Subcutaneous adipose tissue (tissue), 4 donors: ENCODE results near the gene HSF2BP. TPM values are rescaled to one million over a fixed set of nuclear protein-coding genes. Genes with fewer than 3 reads are reported as not detected.

Experiments used
- small RNA-seq: library from RNA; depleted of rRNA; stranded (forward); fragments of <200 nt; gene quantifications from one replicate; pipeline ENCODE3, GENCODE V24; 2016
- total RNA-seq, 4 donors: library from RNA; depleted of rRNA; stranded (reverse); fragments of >200 nt; gene quantifications; one replicate each; pipeline ENCODE4 v1.1.0, GENCODE V29; 2016
- TF ChIP-seq, protein P1 (sequence below): fragments of 450-650 bp; IDR thresholded peaks from one replicate; pipeline ENCODE4 v1.5.1; 2016; ENCODE audit warnings: low read depth, mild to moderate bottlenecking, control low read depth, antibody characterized with exemption, moderate library complexity

The HSF2BP gene
- total RNA-seq, 4 donors from 2014 or later = 0.34 to 0.94 (median 0.44) TPM; not detected in 1

- TF ChIP-seq, protein P1, sequence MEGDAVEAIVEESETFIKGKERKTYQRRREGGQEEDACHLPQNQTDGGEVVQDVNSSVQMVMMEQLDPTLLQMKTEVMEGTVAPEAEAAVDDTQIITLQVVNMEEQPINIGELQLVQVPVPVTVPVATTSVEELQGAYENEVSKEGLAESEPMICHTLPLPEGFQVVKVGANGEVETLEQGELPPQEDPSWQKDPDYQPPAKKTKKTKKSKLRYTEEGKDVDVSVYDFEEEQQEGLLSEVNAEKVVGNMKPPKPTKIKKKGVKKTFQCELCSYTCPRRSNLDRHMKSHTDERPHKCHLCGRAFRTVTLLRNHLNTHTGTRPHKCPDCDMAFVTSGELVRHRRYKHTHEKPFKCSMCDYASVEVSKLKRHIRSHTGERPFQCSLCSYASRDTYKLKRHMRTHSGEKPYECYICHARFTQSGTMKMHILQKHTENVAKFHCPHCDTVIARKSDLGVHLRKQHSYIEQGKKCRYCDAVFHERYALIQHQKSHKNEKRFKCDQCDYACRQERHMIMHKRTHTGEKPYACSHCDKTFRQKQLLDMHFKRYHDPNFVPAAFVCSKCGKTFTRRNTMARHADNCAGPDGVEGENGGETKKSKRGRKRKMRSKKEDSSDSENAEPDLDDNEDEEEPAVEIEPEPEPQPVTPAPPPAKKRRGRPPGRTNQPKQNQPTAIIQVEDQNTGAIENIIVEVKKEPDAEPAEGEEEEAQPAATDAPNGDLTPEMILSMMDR = no peak
These were observed 87.3 kb downstream of the HSF2BP start for GRCh38 chr21:43571976-43572375.

Small RNA genes within 50 kb of the gene (small RNA-seq; reads per million reads assigned to genes)
- gene MIR6070 = not detected

Other genes with a start within 250 kb of the HSF2BP start
- 10 to 100 TPM; 10.4 to 53.3 (median 14.4) TPM for gene SIK1, start 232.4 kb downstream of the HSF2BP start, total RNA-seq
- gene RRP1B, start 72 bp upstream of the HSF2BP start, total RNA-seq = 10 to 100 TPM; 14.8 to 20.2 (median 17.2) TPM
- 100 to 1,000 TPM in 1 of 4 donors, 10 to 100 TPM in 3; 63.6 to 261 (median 72.6) TPM for gene PDXK, start 59.6 kb upstream of the HSF2BP start, total RNA-seq
- gene CSTB, start 116.8 kb upstream of the HSF2BP start, total RNA-seq = 10 to 100 TPM; 14.5 to 61.4 (median 34.9) TPM
- gene RRP1, start 130.1 kb upstream of the HSF2BP start, total RNA-seq = 10 to 100 TPM in 3 of 4 donors, 1 to 10 TPM in 1; 8.2 to 21.4 (median 17.0) TPM
- gene AGPAT3, start 205.7 kb upstream of the HSF2BP start, total RNA-seq = 10 to 100 TPM; 29.7 to 66.5 (median 33.8) TPM